ENCODE results near the gene CNTN2. TPM values are rescaled to one million over a fixed set of nuclear protein-coding genes. Genes with fewer than 3 reads are reported as not detected.

The CNTN2 gene, protein sequence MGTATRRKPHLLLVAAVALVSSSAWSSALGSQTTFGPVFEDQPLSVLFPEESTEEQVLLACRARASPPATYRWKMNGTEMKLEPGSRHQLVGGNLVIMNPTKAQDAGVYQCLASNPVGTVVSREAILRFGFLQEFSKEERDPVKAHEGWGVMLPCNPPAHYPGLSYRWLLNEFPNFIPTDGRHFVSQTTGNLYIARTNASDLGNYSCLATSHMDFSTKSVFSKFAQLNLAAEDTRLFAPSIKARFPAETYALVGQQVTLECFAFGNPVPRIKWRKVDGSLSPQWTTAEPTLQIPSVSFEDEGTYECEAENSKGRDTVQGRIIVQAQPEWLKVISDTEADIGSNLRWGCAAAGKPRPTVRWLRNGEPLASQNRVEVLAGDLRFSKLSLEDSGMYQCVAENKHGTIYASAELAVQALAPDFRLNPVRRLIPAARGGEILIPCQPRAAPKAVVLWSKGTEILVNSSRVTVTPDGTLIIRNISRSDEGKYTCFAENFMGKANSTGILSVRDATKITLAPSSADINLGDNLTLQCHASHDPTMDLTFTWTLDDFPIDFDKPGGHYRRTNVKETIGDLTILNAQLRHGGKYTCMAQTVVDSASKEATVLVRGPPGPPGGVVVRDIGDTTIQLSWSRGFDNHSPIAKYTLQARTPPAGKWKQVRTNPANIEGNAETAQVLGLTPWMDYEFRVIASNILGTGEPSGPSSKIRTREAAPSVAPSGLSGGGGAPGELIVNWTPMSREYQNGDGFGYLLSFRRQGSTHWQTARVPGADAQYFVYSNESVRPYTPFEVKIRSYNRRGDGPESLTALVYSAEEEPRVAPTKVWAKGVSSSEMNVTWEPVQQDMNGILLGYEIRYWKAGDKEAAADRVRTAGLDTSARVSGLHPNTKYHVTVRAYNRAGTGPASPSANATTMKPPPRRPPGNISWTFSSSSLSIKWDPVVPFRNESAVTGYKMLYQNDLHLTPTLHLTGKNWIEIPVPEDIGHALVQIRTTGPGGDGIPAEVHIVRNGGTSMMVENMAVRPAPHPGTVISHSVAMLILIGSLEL
- total RNA-seq = not detected in 2 replicates

DNA sequence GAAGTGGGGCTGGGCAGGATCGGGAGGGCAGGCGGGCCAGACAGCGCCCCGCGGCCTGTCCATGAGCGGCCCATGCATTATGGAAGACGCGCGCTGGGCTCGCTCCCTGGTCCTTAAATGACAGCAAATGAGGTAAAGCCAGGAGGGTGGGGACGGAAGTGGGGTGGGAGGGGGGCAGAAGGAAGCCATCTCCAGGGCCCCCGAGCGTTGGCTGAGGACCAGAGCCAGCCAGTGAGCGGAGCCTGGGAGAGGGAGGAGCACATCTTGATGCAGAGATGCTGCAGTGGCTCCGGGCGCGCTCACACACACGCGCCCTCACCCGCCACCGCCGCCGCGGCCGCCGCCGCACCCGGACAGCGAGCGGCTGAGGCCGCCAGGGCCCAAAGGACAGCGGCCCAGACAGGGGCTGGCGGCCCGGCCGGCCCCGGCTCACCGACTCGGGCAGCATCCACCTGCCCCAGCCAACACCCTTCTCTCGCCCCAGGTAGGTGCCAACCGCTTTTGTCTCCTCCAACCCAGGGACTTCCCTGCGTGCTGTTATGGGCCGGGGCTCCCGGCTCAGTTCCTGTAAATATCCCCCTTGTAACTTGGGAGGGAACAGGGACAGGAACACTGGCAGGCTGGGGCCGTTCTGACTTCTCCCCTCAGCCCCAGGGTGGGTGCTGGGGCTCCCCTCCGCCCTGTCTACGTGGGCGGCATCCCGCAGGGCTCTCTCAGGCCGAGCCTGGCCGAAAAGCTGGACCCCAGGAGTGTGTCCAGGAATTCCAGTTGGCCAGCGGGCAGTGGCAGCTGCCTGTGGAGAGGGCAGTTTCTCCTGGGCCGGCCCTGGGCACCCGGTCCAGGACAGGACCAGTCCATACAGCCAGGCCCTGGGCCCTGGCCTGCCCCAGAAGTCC is at the start of gene CNTN2:
Gene CNTN2, plus strand, starts transcription at position 302 of the 896 bp plus-strand sequence. CDS start 9,974 bp downstream, outside the sequence.

DNA sequence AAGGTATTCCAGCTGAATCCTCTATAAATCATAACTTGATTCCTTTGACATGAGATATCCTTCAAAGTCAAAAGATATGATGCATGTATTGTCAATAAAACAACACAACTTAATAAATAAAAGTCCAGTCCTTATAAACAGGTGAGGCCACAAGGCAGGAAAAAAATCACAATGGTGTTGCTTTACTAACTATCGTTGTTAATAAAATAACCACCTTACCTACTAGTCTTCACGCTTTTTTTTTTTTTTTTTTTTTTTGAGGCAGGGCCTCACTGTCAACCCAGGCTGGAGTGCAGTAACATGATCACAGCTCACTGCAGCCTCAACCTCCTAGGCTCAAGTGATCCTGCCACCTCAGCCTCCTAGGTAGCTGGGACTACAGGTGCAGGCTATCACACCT is 41.3 kb downstream of the CNTN2 start, which contains the start of gene TMEM81:
Gene TMEM81, minus strand, starts transcription at position 101 of the 400 bp plus-strand sequence. CDS start 140 bp downstream, outside the sequence.

DNA sequence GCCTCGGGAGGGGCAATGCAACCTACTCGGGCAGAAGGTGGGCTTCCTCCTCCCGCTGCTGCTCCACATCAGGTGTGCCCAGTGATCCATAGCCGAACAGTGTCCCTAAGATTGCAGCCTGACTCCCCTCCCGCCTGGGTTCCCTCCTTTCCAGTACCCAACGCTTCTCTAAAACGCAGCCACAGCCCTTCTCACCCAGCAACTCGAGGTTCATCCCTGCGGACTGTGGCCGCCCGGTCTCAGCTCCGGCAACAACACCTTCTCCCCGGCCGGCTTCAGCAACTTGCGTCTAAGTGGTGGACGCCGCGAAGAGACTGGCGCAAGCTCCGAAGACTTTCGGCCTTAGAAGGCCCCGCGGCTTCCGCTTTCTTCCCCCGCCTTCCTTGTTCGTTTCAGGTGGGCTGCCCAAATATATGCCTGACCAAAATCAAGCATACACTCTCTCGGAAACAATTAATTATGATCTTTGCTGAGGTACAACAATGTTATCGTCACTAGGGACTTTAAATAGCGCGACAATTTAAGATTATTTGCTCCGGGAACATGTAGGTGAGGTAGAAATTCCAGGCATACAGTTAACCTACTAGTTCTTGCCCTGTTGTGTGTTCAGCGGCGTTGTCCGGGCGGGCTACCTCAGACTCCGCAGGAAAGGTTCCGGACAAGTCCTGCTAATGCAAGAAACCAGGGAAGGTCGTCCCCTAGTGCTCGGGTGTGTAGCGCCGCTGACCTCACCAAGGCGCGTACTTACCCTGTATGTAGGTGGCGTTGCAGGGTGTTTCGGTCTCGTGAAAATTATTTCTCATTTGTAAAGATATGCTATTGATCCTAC is 78.9 kb downstream of the CNTN2 start, which contains the start of gene RBBP5:
Gene RBBP5, minus strand, starts transcription at position 319 of the 829 bp plus-strand sequence. Its CDS starts 105 bp downstream, at position 214.

Other genes with a start within 250 kb of the CNTN2 start
- 15.8 and 19.3 TPM in 2 replicates for gene NFASC, start 172.3 kb upstream of the CNTN2 start, total RNA-seq
- gene TMEM81, start 41.2 kb downstream of the CNTN2 start, total RNA-seq = 0.50 and 0.88 TPM in 2 replicates
- gene RBBP5, start 78.8 kb downstream of the CNTN2 start, total RNA-seq = 12.1 and 12.5 TPM in 2 replicates
- gene DSTYK, start 168.5 kb downstream of the CNTN2 start, total RNA-seq = 9.9 and 10.5 TPM in 2 replicates
- gene TMCC2, start 184.7 kb downstream of the CNTN2 start, total RNA-seq = 1.4 and 2.3 TPM in 2 replicates

Data from cardiac ventricle fibroblast (primary cell).